ENCODE results near the gene SIDT1. TPM values are rescaled to one million over a fixed set of nuclear protein-coding genes. Genes with fewer than 3 reads are reported as not detected.

The SIDT1 gene
- total RNA-seq, 1 experiment from 2014 or later, result 0.22 TPM

DNA sequence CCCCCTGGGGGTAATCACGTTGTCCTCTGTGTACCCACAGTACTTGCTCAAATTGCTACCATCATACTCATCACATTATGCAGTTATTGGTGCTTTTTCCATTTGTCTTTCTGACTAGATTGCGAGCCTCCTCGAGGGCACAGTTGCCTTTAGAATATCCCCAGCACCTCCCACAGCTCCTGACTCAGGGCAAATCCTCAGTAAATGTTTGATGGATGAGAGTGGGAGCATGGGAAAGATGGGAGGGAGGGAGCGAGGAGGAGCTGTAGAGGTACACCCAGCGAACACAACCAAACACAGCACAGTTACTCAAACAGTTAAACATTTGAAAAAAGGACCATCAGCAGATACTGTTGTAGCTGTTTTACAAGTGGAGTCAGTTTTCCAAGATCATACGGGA lies 27.9 kb downstream of the SIDT1 start:
- H3K27me3 Mint-ChIP-seq (ENCODE audit: low read depth), result no peaks in the 10 kb centered on the region
- H3K9me3 Mint-ChIP-seq, result no peaks in the 10 kb centered on the region
- no peaks in the 10 kb centered on the region for H3K36me3 Mint-ChIP-seq
- ATAC-seq, result no peak
- no peak for DNase-seq (ENCODE audit: low spot score)
- no peaks in the 10 kb centered on the region for H3K4me1 Mint-ChIP-seq
- H3K27ac Mint-ChIP-seq, result no peak overlapping the region
- no peak overlapping the region for H3K4me3 Mint-ChIP-seq
- ChIA-PET POLR2A (no interaction called here), CTCF (interaction anchor here (1.5 to 2.6 kb wide), 2 partner anchors 17 to 67 kb away, joined by 3 to 16 read pairs; no protein-coding TSS in a partner anchor)
- TF ChIP-seq TP53 (CRISPR knock-in tag; IDR thresholded peaks at IDR 0.05), result no peak
- no peak for TF ChIP-seq RORB (CRISPR knock-in tag; IDR thresholded peaks at IDR 0.05)
- TF ChIP-seq FOXJ3 (CRISPR knock-in tag; IDR thresholded peaks at IDR 0.05; ENCODE audit: borderline replicate concordance), result no peak
- TF ChIP-seq, protein P1, sequence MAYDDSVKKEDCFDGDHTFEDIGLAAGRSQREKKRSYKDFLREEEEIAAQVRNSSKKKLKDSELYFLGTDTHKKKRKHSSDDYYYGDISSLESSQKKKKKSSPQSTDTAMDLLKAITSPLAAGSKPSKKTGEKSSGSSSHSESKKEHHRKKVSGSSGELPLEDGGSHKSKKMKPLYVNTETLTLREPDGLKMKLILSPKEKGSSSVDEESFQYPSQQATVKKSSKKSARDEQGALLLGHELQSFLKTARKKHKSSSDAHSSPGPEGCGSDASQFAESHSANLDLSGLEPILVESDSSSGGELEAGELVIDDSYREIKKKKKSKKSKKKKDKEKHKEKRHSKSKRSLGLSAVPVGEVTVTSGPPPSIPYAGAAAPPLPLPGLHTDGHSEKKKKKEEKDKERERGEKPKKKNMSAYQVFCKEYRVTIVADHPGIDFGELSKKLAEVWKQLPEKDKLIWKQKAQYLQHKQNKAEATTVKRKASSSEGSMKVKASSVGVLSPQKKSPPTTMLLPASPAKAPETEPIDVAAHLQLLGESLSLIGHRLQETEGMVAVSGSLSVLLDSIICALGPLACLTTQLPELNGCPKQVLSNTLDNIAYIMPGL (CRISPR knock-in tag; IDR thresholded peaks at IDR 0.05), result no peak
- TF ChIP-seq, protein P2, sequence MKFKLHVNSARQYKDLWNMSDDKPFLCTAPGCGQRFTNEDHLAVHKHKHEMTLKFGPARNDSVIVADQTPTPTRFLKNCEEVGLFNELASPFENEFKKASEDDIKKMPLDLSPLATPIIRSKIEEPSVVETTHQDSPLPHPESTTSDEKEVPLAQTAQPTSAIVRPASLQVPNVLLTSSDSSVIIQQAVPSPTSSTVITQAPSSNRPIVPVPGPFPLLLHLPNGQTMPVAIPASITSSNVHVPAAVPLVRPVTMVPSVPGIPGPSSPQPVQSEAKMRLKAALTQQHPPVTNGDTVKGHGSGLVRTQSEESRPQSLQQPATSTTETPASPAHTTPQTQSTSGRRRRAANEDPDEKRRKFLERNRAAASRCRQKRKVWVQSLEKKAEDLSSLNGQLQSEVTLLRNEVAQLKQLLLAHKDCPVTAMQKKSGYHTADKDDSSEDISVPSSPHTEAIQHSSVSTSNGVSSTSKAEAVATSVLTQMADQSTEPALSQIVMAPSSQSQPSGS (CRISPR knock-in tag; IDR thresholded peaks at IDR 0.05; ENCODE audit: borderline replicate concordance, low read depth), result no peak
- TF ChIP-seq SOX15 (CRISPR knock-in tag; IDR thresholded peaks at IDR 0.05), result no peak
- TF ChIP-seq ZNF138 (CRISPR knock-in tag; conservative IDR thresholded peaks at IDR 0.05), result no peak
- no peak for TF ChIP-seq STAT6 (CRISPR knock-in tag; conservative IDR thresholded peaks at IDR 0.05; ENCODE audit: low read depth)
- no peak for TF ChIP-seq USF1 (CRISPR knock-in tag; IDR thresholded peaks at IDR 0.05)
- TF ChIP-seq, protein P3, sequence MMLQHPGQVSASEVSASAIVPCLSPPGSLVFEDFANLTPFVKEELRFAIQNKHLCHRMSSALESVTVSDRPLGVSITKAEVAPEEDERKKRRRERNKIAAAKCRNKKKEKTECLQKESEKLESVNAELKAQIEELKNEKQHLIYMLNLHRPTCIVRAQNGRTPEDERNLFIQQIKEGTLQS (CRISPR knock-in tag; conservative IDR thresholded peaks at IDR 0.05), result no peak
- no peak for TF ChIP-seq KAT7 (CRISPR knock-in tag; IDR thresholded peaks at IDR 0.05; ENCODE audit: borderline replicate concordance)
- no peak for TF ChIP-seq ATF6 (CRISPR knock-in tag; IDR thresholded peaks at IDR 0.05)
- no peak for TF ChIP-seq ZNF263 (CRISPR knock-in tag; IDR thresholded peaks at IDR 0.05; ENCODE audit: low read depth)
- TF ChIP-seq, protein P4, sequence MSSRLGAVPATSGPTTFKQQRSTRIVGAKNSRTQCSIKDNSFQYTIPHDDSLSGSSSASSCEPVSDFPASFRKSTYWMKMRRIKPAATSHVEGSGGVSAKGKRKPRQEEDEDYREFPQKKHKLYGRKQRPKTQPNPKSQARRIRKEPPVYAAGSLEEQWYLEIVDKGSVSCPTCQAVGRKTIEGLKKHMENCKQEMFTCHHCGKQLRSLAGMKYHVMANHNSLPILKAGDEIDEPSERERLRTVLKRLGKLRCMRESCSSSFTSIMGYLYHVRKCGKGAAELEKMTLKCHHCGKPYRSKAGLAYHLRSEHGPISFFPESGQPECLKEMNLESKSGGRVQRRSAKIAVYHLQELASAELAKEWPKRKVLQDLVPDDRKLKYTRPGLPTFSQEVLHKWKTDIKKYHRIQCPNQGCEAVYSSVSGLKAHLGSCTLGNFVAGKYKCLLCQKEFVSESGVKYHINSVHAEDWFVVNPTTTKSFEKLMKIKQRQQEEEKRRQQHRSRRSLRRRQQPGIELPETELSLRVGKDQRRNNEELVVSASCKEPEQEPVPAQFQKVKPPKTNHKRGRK (CRISPR knock-in tag; IDR thresholded peaks at IDR 0.05; ENCODE audit: borderline replicate concordance), result no peak
- no peak for TF ChIP-seq NR2C2 (CRISPR knock-in tag; IDR thresholded peaks at IDR 0.05)
